GM12892 (cell line): ENCODE results near the gene GPR135.

Experiments
- POLR2A ChIP-seq: IDR thresholded peaks from 2 replicates; pipeline ENCODE4 v1.6.1; 2011; ENCODE audit warnings: low read depth, low read length, control low read depth
- POLR2AphosphoS5 ChIP-seq: IDR thresholded peaks from 2 replicates; pipeline ENCODE4 v1.6.1; 2011; ENCODE audit warnings: low read depth, low read length, control low read depth
- TAF1 ChIP-seq: IDR thresholded peaks from 2 replicates; pipeline ENCODE4 v1.6.1; 2011; ENCODE audit warnings: low read depth, mild to moderate bottlenecking, control low read depth, low read length, borderline replicate concordance

DNA sequence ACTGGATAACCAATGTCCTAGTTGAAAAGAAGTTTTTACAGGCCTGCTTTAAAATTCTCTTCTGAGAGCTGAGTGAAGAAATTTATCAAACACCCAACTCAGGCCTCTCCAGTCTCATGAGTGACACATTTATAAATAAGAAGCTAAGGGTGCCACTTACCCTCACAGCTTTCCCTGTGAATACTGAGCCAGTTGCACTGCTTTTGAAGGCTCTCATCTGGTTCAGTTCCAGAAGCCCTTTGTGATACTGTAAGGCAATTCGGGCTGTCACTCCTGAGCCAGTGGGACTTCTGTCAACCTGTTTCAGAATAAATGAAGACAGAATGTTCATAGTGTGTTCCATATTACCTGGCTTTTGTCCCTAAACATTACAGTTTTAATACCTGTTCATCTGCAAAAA, 10.5 kb upstream of the GPR135 start:
- TF ChIP-seq POLR2A, result no peak
- no peak for TF ChIP-seq TAF1
- no peak for TF ChIP-seq POLR2AphosphoS5
